Measurements from ENCODE around the gene RB1.

- TF ChIP-seq CTCF (IDR thresholded peaks at IDR 0.05), result no peak
- no peak for TF ChIP-seq POLR2A (IDR thresholded peaks at IDR 0.05)
- TF ChIP-seq POLR2AphosphoS5 (IDR thresholded peaks at IDR 0.05), result no peak
- no peak for TF ChIP-seq EP300 (IDR thresholded peaks at IDR 0.05)
Measured at GRCh38 chr13:48431987-48432615, 128.6 kb downstream of the RB1 start.
